ENCODE measurements around the gene IFNGR2.
"Not testable (repeated sequence)": the region's sequence is repeated elsewhere in the genome, so short reads cannot be mapped to it uniquely, and the experiment has no call there.

IFNGR2 gene, protein sequence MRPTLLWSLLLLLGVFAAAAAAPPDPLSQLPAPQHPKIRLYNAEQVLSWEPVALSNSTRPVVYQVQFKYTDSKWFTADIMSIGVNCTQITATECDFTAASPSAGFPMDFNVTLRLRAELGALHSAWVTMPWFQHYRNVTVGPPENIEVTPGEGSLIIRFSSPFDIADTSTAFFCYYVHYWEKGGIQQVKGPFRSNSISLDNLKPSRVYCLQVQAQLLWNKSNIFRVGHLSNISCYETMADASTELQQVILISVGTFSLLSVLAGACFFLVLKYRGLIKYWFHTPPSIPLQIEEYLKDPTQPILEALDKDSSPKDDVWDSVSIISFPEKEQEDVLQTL
- 19.3 to 20.6 reads per million in 2 donors for total RNA-seq

DNA sequence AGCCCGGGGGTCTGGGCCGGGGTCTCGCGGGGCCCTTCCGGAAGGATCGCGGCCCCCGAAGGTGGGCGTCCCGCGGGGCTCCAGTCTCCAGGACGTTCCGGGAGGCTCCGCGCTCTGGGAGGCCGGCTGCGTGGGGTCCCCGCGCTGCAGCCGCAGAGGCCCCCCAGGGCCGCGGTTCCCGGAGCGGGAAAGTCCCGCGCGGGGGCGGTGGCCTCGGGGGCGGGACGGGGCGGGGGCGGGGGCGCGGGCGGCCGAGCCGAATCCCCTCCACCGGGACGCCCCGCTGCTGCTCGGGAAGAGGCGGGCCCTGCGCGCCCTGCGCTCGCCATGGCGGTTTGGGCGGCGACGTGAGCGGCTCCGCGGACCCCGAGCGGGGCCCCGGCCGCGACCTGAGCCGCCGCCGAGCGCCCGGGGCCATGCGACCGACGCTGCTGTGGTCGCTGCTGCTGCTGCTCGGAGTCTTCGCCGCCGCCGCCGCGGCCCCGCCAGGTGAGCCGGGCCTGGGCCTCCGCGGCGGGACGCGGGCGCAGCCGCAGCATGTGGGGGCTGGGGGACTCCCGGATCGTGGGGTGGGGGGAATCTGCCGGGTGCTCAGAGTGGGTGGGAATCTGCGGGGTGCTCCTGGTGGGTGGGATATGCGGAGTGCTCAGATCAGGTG, at the start of gene IFNGR2:
Gene IFNGR2 (plus strand): TSS at position 286 of the 658 bp plus-strand sequence. CDS start 131 bp downstream, at position 417.
- peak; percentile 7 to 56 (median 34) for DNase-seq

DNA sequence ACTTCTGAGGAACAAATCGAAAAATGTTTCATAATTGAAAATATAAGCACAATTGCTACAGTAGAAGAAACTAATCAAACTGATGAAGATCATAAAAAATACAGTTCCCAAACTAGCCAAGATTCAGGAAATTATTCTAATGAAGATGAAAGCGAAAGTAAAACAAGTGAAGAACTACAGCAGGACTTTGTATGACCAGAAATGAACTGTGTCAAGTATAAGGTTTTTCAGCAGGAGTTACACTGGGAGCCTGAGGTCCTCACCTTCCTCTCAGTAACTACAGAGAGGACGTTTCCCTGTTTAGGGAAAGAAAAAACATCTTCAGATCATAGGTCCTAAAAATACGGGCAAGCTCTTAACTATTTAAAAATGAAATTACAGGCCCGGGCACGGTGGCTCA, 47.9 kb upstream of the IFNGR2 start:
- DNase-seq, result no peak

DNA sequence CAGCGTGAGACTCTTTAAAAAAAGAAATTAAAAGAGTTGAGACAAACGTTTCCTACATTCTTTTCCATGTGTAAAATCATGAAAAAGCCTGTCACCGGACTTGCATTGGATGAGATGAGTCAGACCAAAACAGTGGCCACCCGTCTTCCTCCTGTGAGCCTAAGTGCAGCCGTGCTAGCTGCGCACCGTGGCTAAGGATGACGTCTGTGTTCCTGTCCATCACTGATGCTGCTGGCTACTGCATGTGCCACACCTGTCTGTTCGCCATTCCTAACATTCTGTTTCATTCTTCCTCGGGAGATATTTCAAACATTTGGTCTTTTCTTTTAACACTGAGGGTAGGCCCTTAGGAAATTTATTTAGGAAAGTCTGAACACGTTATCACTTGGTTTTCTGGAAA, 47.2 kb upstream of the IFNGR2 start:
- DNase-seq, result no peak

DNA sequence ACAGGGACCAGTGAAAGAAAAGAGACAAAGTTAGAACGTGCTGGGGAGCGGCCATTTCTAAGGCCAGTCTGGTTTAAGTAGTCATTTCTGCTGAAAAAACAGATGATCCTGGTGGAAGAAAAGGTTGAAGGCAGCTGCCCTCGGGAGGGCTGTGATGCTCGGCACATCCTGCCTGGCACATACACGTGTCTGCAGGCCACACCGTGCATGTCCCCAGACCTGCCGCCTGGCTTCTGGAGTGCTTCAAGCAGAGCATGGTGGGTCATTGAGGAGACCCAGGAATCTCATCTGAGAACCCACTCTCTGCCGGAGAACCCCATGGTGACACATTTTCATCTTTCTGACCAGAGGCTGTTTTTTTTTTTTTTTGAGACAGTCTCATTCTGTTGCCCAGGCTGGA, 46.0 kb upstream of the IFNGR2 start:
- DNase-seq, result no peak

DNA sequence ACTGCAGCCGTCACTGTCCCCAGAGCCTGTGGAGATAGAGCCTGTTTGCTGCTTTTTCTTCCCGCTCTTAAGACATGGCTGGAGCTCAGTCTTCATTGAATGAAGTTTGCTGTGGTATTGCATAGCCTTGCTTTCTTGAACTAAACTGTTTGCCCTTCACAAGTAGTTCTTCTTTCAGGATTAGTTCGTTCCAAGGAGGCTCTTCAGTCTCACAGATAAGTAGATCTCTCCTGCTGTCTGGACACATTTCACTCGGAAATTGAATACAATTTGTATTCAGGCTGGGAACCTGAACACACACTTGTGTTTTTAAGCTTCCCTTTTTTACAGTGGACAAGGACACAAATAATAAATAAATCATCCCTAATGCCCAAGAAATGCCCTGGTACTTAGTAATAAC, 43.8 kb upstream of the IFNGR2 start:
- DNase-seq, result no peak

DNA sequence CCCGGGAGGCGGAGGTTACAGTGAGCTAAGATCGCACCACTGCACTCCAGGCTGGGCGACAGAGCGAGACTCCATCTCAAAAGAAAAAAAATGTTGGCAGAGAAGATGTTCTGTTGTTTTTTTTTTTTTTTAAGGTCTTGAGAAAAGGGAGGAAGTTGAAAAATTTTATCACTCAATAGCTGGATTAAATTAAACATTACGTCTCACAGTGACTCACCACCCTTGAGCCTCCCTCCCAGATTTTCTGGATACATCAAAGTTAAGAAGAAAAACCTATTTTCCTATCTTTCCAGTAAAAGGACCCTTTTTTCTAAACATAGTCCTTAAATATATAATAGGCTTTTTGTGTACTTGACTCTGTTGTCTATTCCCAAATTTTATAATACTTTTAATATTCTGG, 42.9 kb upstream of the IFNGR2 start:
- DNase-seq, result no peak

DNA sequence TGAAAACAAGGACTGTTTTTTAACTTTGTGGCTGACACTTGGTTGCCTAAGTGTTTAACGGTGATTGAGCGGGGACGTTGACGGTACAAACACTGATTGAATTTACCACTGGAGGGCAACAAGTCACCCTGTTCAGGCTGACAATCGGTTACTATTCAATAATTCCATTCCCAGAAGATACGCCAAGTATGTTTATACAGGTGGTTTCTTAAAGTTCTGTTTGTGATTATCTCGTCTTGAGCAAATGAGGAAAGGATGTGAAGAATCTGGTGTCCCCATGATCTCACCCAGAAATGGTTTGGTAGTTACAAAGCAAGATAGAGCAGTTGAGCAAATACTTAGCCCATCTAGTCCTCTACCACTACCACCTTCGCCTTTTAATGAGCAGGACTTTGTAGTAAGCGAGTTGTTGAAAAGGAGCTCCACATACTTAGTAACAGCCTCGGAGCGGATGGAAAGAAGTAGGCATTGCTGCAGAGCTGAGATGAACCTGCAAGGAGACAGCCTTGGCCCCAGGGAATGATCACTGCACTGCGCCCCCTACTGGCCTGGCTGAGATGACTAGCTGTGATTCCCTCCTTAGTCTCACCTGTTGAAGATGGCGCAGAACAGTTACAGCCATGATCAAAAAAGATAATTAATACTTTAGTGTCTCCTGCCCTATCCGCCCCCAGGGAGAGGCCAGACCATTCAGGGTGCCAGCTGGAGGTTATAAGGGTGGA, 42.2 kb upstream of the IFNGR2 start:
- DNase-seq, result peak; percentile 67 to 85 (median 79)

DNA sequence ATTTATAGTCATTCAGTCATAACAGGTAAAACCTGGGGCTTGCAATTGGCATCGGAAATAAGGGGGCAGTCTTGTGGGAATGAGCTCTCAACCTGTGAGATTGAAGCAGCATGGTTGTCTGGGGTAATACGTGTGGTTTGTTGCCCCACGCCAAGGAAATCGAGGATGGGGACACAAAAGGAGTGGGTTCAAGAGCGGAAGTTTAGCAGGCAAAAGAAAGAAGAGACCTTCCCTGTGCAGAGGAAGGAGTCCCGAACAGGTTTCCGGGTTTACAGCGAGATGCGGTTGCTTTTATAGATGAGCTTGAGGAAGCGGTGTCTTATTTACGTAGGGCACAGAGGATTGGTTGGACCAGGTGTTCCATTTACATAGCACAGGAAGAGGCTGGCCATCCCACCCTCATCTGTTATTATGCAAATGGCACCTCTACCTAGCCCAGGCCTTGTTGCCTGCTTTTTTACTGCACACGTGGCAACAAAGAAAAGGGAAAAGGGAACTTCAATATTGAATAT, 41.1 kb upstream of the IFNGR2 start:
- peak; percentile 25 to 94 (median 60) for DNase-seq

DNA sequence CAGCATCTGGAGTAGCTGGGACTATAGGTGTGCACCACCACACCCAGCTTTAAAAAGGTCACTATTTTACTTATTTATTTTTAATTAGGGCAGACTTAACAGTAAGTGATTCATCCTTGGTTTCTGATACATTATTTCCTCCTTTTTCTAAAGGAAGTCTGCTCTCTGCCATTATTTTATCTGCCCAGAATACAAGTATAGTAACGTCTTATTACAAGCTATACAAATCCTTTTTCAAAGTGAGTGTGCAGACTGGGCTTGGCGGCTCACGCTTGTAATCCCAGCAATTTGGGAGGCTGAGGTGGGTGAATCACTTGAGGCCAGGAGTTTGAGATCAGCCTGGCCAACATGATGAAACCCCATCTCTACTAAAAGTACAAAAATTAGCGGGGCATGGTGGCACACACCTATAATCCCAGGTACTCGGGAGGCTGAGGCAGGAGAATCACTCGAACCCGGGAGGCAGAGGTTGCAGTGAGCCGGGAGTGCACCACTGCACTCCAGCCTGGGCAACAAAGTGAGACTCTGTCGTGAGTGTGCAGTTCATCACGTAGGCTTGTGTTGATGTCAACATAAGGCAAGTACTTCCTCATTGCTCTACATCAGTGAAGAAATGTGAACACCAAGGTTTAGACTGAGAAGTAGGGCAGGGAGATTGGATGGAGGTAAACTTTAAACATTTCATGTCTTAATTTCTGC, 39.2 kb upstream of the IFNGR2 start:
- not testable (repeated sequence) for DNase-seq

DNA sequence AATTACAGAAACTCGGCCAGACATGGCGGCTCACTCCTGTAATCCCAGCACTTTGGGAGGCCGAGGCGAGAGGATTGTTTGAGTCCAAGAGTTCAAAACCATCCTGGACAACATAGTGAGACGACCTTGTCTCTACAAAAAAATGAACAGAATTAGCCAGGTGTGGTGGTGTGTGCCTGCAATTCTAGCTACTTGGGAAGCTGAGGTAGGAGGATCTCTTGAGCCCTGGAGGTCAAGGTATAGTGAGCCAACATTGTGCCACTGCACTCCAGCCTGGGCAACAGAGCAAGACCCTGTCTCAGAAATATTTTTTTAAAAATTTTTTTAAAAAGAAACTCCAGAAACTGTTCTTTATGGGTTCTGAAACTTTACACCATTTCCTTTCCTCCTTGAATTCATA, 38.4 kb upstream of the IFNGR2 start:
- no peak for DNase-seq

DNA sequence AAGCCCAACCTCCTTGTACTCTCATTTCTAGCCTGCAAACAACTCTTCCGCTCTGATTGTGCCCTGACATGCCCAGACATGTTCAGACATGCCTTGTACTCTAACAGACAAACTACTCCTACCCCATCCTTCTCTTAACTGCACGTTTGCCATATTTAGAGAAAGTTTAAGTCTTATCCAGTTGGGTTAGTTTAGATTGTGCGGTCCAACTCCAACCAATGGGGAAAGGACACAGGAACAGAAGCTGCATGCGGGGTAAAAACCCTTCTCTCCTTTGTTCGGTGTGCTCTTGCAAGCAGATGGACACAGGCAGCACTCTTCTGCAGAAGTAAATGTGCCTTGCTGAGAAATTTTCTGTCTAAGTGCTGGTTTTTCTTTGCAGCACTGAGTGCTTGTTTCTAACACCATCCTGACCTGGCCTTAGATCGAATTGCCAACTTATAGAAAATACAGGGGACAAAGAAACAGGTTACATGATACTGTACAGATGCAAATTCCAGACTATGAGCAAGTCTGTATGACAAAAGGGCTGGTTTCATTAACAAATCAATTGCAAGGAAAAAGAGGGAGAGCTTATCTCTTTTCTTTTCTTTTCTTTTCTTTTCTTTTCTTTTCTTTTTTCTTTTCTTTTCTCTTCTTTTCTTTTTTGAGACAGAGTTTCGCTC, 35.8 kb upstream of the IFNGR2 start:
- peak in 1 of 5 experiments; percentile 55 for DNase-seq

DNA sequence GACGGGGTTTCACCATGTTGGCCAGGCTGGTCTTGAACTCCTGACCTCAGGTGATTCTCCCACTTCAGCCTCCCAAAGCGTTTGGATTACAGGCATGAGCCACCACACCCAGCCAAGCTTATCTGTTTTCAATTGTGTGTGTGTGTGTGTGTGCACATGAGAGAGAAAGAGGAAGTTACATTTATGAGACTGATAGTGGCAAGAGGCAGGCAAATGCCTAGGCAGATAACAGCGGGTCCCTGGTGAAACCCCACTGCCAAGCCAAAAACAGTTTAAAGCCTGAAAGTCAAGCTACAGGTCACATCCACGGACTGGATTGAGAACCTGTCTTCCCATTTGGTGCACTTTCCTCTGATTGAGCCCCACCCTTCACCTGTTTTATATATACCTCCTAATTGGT, 35.1 kb upstream of the IFNGR2 start:
- DNase-seq, result no peak

DNA sequence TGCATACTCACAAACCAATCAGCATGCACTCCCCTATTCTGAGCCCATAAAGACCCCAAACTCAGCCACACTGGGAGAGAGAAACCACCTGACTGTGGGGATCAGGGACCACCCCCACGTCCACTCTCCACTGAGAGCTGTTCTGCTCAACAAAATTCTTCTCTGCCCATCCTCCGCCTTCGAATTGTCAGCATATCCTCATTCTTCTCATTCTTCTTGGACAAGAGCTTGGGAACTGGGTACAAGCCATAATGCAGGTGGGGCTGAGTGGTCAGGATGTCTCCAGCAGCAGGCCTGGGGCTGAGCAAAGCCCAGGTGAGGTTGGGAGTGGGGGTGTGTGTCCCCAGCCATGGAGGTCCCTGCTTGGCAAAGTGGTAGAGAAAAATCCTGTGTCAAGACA, 34.6 kb upstream of the IFNGR2 start:
- DNase-seq, result no peak

DNA sequence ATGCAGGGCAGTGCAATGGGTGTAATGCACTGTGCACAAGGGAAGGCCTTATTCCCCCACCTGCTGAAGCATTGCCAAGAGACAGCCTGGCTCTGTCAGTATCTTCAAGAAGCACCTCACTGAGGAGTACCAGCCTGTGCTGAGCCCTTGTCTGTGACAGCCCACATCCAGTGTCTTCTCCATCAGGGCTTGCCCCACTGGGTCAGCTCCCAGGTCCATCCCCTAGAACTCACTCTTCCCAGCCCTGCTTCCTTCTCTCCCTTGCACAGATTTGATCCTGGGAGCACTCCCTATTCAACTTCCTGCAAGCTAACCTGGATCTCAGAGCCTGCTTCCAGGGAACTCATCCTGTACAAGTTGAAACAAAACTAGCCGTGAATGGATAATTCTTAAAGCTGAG, 33.6 kb upstream of the IFNGR2 start:
- no peak for DNase-seq

DNA sequence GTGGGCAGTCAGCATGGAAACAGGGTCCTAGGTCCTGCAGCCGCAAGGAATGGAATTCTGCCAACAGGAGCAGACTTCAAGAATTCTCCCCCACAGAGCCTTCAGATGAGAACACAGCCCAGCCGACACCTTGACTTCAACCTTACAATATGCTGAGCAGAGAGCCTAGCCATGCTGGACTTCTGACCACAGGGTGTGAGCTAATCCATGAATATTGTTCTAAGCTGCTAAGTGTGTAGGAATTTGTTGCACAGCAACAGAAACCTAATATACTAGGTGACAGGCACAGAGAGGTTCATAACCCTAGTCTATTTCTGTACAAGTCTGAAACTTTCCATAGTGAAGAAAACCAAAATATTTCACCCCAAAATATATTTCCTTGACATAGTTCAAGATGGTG, 32.9 kb upstream of the IFNGR2 start:
- DNase-seq, result no peak

DNA sequence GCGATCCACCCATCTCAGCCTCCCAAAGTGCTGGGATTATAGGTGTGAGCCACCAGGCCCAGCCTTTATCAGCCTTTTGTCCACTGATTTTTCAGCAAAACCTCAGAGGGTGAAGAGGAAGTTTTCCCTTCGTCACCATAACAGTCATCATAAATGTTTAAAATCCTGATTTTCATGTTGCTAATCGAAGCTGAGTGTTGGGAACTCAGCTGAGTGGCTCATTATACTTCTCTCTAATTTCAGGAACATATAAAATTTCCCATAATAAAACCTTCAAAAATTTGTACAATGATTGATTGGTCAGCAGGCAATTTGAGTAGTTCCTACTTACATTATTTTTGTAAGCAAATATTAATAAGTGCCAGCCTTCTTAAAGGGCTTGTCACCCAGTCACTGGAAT, 31.8 kb upstream of the IFNGR2 start:
- DNase-seq, result no peak

DNA sequence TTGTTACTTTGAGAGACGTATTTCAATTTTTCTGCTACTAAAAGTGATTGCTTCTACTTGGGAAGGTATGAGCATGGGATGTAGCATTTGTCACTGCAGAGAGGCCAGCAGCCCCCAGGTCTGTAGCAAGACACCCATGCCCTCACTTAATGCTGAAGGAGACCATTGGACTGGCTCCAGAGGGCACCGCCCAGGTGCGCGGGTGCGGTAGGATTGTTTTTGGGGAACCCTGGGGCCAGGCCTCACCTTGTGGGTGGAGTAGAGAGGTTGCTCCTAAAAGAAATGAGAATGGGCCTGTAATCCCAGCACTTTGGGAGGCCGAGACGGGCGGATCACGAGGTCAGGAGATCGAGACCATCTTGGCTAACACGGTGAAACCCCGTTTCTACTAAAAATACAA, 30.6 kb upstream of the IFNGR2 start:
- no peak for DNase-seq

DNA sequence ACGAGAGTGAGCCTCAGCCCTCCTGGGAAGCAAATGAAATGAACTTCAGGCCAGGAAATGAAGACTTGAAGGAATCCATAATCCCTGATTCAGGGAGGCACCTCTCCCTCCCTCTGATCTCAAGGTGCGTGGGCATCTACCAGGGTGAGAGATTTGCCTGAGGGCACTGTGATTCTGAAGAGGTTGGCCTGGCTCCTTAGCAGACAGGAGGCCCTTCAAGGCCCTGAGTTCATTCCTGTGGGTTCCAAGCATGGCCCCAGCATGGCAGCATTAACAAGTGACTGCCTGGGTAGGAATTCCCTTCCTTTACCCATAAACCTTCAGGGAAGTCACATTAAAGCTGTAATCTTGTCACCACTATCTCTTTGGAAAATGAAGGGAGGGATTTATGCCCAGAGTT, 29.8 kb upstream of the IFNGR2 start:
- no peak for DNase-seq

DNA sequence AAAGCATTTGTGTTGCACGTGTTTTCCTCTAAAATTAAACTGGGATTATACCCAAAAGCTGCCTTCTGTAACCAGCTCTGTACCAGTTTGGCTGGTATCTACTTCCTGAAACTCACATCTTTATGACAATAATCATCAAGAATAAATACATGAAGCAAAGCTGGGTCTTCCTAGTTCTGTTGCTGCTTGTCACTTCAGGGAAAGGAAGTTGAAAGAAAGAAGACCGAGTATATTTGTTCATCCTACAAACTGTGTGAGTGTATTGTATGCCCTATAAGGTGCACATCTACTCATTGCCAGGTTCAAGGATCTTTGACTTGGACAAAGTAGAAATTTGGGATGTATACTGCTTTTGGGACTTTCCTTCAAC, 29.1 kb upstream of the IFNGR2 start:
- DNase-seq, result no peak

DNA sequence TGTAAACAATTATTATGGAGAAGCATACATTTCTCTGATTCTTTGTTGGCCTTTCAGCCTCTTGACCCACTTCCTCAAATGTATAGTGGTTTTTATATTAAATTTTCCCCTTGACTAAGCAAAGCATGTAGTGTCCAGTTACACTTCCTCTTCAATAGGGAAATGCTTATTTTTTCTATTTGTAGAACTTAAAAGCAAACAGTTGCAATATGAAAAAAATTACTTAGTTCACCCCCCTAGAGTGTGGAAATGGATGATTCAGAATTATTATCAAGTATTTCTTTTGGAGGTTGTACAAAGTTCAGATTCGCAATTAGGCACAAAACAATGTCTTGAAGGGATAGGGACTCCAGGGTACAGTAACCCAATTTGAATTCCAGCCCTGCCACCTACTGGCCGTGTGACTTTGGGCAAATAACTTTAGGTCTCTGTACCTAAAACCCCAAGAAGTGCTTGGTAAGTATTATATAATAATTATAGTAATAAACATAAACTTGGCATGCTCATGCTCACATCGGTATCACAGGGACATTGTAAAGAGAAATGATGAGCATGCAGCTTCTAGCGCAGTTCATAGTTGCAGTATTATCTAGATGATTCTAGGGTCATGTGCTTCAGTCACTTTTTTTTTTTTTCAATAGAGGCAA, 28.6 kb upstream of the IFNGR2 start:
- DNase-seq, result peak in 3 of 5 experiments; percentile 33 to 70 (median 35)

DNA sequence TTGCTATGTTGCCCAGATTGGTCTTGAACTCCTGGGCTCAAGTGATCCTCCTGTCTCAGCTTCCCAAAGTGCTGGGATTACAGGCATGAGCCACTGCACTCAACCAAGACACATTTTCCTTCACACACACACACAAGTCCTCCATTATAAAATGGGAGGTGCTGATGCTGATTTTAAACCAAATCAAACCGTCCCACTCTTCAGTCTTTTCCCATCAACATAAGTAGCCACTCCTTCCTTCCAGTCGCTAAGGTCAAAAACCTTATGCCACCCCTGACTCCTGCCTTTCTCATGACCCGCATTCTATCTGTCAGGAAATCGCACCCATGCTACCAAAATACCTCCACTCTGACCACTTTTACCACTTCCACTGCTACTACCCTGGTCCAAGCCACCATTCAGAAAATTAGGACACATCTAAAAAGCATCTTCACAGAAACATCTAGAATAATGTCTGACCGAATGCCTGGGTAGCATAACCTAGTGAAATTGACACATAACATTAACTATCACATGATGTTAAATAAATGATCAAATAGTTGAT, 28.0 kb upstream of the IFNGR2 start:
- DNase-seq, result no peak
